Liver (tissue), 9 donors: ENCODE results near the gene BMPER. TPM values are rescaled to one million over a fixed set of nuclear protein-coding genes. Genes with fewer than 3 reads are reported as not detected.

Experiments used
- DNase-seq: peaks from one replicate; pipeline ENCODE4 v3.0.0-alpha.2; 2017; ENCODE audit warnings: low spot score
- H3K27ac ChIP-seq, 2 donors: one replicate each; pipeline ENCODE4 v1.7.0; 2013; ENCODE audit warnings: inconsistent platforms in 2 of 2, low read length in 2 of 2, control low read depth in 1 of 2, low read depth in 1 of 2, mild to moderate bottlenecking in 1 of 2
- H3K27me3 ChIP-seq, 4 donors: one replicate each; pipeline versions ENCODE4 v1.6.1 to v1.7.0; 2013; ENCODE audit warnings: low read length in 3 of 4, inconsistent platforms in 1 of 4, mild to moderate bottlenecking in 1 of 4, moderate library complexity in 1 of 4; ENCODE audit not compliant: control insufficient read depth in 4 of 4, insufficient read depth in 4 of 4
- H3K36me3 ChIP-seq, 4 donors: one replicate each; pipeline versions ENCODE4 v1.6.1 to v1.7.0; 2013; ENCODE audit warnings: low read length in 3 of 4, mild to moderate bottlenecking in 3 of 4, low read depth in 1 of 4, moderate library complexity in 1 of 4; ENCODE audit not compliant: control insufficient read depth in 4 of 4, insufficient read depth in 3 of 4
- H3K4me1 ChIP-seq, 4 donors: one replicate each; pipeline versions ENCODE4 v1.6.1 to v1.7.0; 2013; ENCODE audit warnings: low read length in 3 of 4, mild to moderate bottlenecking in 3 of 4, moderate library complexity in 1 of 4; ENCODE audit not compliant: control insufficient read depth in 4 of 4, insufficient read depth in 4 of 4
- H3K4me3 ChIP-seq, 3 donors: one replicate each; pipeline versions ENCODE4 v1.6.1 to v1.7.0; 2013; ENCODE audit warnings: low read length in 3 of 3, control low read depth in 1 of 3, low read depth in 1 of 3, mild to moderate bottlenecking in 1 of 3
- H3K9ac ChIP-seq, 2 donors: one replicate each; pipeline ENCODE4 v1.7.0; 2013; ENCODE audit warnings: low read length in 2 of 2, mild to moderate bottlenecking in 2 of 2, moderate library complexity in 2 of 2, control low read depth in 1 of 2, low read depth in 1 of 2
- H3K9me3 ChIP-seq, 4 donors: one replicate each; pipeline versions ENCODE4 v1.6.1 to v1.7.0; 2013; ENCODE audit warnings: low read length in 3 of 4; ENCODE audit not compliant: control insufficient read depth in 4 of 4
- EGR1 ChIP-seq, 2 donors: IDR thresholded peaks; 2 replicates each; pipeline ENCODE4 v1.6.1; 2016 to 2018; ENCODE audit warnings: antibody characterized with exemption in 2 of 2, low read depth in 2 of 2
- FOXA1 ChIP-seq: IDR thresholded peaks from 2 replicates; pipeline ENCODE4 v1.6.1; 2016; ENCODE audit warnings: antibody characterized with exemption
- FOXA2 ChIP-seq: IDR thresholded peaks from 2 replicates; pipeline ENCODE4 v1.6.1; 2016; ENCODE audit warnings: antibody characterized with exemption
- GABPA ChIP-seq, 2 donors: IDR thresholded peaks in 1 of 2; conservative IDR thresholded peaks in 1 of 2; 2 replicates each; pipeline ENCODE4 v1.6.1; 2016; ENCODE audit warnings: antibody characterized with exemption in 2 of 2, mild to moderate bottlenecking in 1 of 2, moderate library complexity in 1 of 2
- HNF4A ChIP-seq, 2 donors: conservative IDR thresholded peaks; 2 replicates each; pipeline ENCODE4 v1.6.1; 2016; ENCODE audit warnings: antibody characterized with exemption in 2 of 2, mild to moderate bottlenecking in 2 of 2
- HNF4G ChIP-seq: IDR thresholded peaks from 2 replicates; pipeline ENCODE4 v1.6.1; 2016; ENCODE audit warnings: antibody characterized with exemption
- RAD21 ChIP-seq, 2 donors: IDR thresholded peaks; 2 replicates each; pipeline ENCODE4 v1.6.1; 2016; ENCODE audit warnings: antibody characterized with exemption in 2 of 2, mild to moderate bottlenecking in 2 of 2
- REST ChIP-seq: IDR thresholded peaks from 2 replicates; pipeline ENCODE4 v1.6.1; 2016; ENCODE audit warnings: antibody characterized with exemption, mild to moderate bottlenecking
- RXRA ChIP-seq, 2 donors: IDR thresholded peaks; 2 replicates each; pipeline ENCODE4 v1.6.1; 2017 to 2018; ENCODE audit warnings: antibody characterized with exemption in 2 of 2, mild to moderate bottlenecking in 1 of 2
- SP1 ChIP-seq: IDR thresholded peaks from 2 replicates; pipeline ENCODE4 v1.6.1; 2018; ENCODE audit warnings: antibody characterized with exemption, mild to moderate bottlenecking
- TAF1 ChIP-seq: conservative IDR thresholded peaks from 2 replicates; pipeline ENCODE4 v1.6.1; 2016; ENCODE audit warnings: antibody characterized with exemption, mild to moderate bottlenecking
- ZBTB33 ChIP-seq: IDR thresholded peaks from 2 replicates; pipeline ENCODE4 v1.6.1; 2016; ENCODE audit warnings: antibody characterized with exemption
- WGBS: extraction: QIAGEN DNeasy Blood & Tissue Kit; methylation state at CpG from one replicate; pipeline ENCODE4 v1.1.7; 2013; 5-methylcytosine and 5-hydroxymethylcytosine counted together
- polyA plus RNA-seq, 2 donors: library from polyadenylated mRNA; stranded (reverse) in 1 of 2; unstranded in 1 of 2; fragments of 200-250 nt in 1 of 2; fragments of >200 nt in 1 of 2; fragmentation: Nextera tagmentation in 1 of 2; extraction: Ambion mirVana in 1 of 2; gene quantifications; one replicate each; pipeline versions ENCODE4 v1.2.1 to v1.2.3, GENCODE V29; 2013 to 2015
- total RNA-seq, 2 donors: library from RNA; depleted of rRNA; stranded (reverse); fragments of >200 nt; gene quantifications; one replicate each; pipeline ENCODE4 v1.2.3, GENCODE V29; 2014
- TF ChIP-seq, protein P1 (sequence below): IDR thresholded peaks from 2 replicates; pipeline ENCODE4 v1.6.1; 2016; ENCODE audit warnings: antibody characterized with exemption
- TF ChIP-seq, protein P2 (sequence below): IDR thresholded peaks from 2 replicates; pipeline ENCODE4 v1.6.1; 2016; ENCODE audit warnings: antibody characterized with exemption
- donor health status: healthy.
- donor health status: healthy.
- donor health status: healthy.
- donor health status: healthy.
- donor health status: healthy.

Gene BMPER
- total and polyA plus RNA-seq, 4 donors: 4.0 to 8.5 (median 6.2) TPM

- TF ChIP-seq, protein P1, sequence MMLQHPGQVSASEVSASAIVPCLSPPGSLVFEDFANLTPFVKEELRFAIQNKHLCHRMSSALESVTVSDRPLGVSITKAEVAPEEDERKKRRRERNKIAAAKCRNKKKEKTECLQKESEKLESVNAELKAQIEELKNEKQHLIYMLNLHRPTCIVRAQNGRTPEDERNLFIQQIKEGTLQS: no peak
Observed at GRCh38 chr7:34070511-34071323, 165.4 kb downstream of the BMPER start (continued).

- DNase-seq: no peak
- no peaks in the 10 kb centered on the region for H3K9me3 ChIP-seq
- 71% methylated on average over 2 of the region's 2 CpGs for WGBS
Observed at GRCh38 chr7:34073676-34074075, 168.3 kb downstream of the BMPER start.

GRCh38 chr7:34074421-34074820 lies 169.1 kb downstream of the BMPER start:
- Histone ChIP-seq H3K4me3 (no peak overlapping the region), H3K27me3 (peaks cover 0 to 3% (median 0%) of the 10 kb centered on the region in 4 donors), H3K4me1 (no peaks in the 10 kb centered on the region), H3K36me3 (no peaks in the 10 kb centered on the region), H3K27ac (no peak overlapping the region), H3K9ac (no peak overlapping the region), H3K9me3 (no peaks in the 10 kb centered on the region)
- WGBS: 83% methylated on average over 7 of the region's 7 CpGs
- DNase-seq: no peak
- TF ChIP-seq ZBTB33: no peak
- no peak for TF ChIP-seq SP1
- TF ChIP-seq FOXA2: no peak
- TF ChIP-seq FOXA1: no peak
- TF ChIP-seq TAF1: no peak
- no peak for TF ChIP-seq HNF4A (conservative IDR thresholded peaks at IDR 0.05)
- no peak for TF ChIP-seq REST
- no peak for TF ChIP-seq GABPA (IDR thresholded peaks at IDR 0.05 in 1 of 2, conservative IDR thresholded peaks at IDR 0.05 in 1 of 2)
- no peak for TF ChIP-seq RAD21 (IDR thresholded peaks at IDR 0.05)
- TF ChIP-seq EGR1 (IDR thresholded peaks at IDR 0.05; ENCODE audit: low read depth in 2 of 2): no peak
- TF ChIP-seq RXRA (IDR thresholded peaks at IDR 0.05): no peak

More at GRCh38 chr7:34073676-34074075, 168.3 kb downstream of the BMPER start:
- Histone ChIP-seq H3K9ac (no peak overlapping the region), H3K4me3 (no peak overlapping the region), H3K4me1 (no peaks in the 10 kb centered on the region), H3K36me3 (no peaks in the 10 kb centered on the region), H3K27ac (no peak overlapping the region), H3K27me3 (no peaks in the 10 kb centered on the region)
- TF ChIP-seq RAD21 (IDR thresholded peaks at IDR 0.05): no peak
- TF ChIP-seq TAF1: no peak
- no peak for TF ChIP-seq GABPA (IDR thresholded peaks at IDR 0.05 in 1 of 2, conservative IDR thresholded peaks at IDR 0.05 in 1 of 2)
- TF ChIP-seq, protein P1: no peak
- TF ChIP-seq, protein P2, sequence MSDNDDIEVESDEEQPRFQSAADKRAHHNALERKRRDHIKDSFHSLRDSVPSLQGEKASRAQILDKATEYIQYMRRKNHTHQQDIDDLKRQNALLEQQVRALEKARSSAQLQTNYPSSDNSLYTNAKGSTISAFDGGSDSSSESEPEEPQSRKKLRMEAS: no peak
- no peak for TF ChIP-seq HNF4G
- no peak for TF ChIP-seq HNF4A (conservative IDR thresholded peaks at IDR 0.05)
- no peak for TF ChIP-seq REST
